PFSK-1 (cell line): Measurements from ENCODE around the gene TXN.

Experiments
- REST ChIP-seq, 2 experiments: IDR thresholded peaks; 2 replicates each; pipeline versions ENCODE4 v1.6.1 to v1.8.0; 2011 to 2012; ENCODE audit warnings: low read depth in 2 of 2, low read length in 2 of 2, control low read depth in 1 of 2, inconsistent platforms in 1 of 2, mild to moderate bottlenecking in 1 of 2, moderate library complexity in 1 of 2; ENCODE audit not compliant: insufficient read depth in 1 of 2
- TAF1 ChIP-seq: IDR thresholded peaks from 2 replicates; pipeline ENCODE4 v1.6.1; 2012; ENCODE audit warnings: low read length, control low read depth, borderline replicate concordance; ENCODE audit not compliant: insufficient read depth

GRCh38 chr9:110228321-110228720 is 28.0 kb downstream of the TXN start:
- TF ChIP-seq TAF1 (no peak), REST (IDR thresholded peaks at IDR 0.05; ENCODE audit: insufficient read depth in 1 of 2, low read depth in 2 of 2, low read length in 2 of 2) (no peak)
